ENCODE measurements around the gene GLRX2. TPM values are rescaled to one million over a fixed set of nuclear protein-coding genes. Genes with fewer than 3 reads are reported as not detected.
"Not testable (repeated sequence)": the region's sequence is repeated elsewhere in the genome, so short reads cannot be mapped to it uniquely, and the experiment has no call there.

GLRX2 gene
- total and polyA plus RNA-seq, 2 of the 8 experiments (the other 6 are each of a cell fraction or from before 2014, with no cell fraction given), result 4.8 to 13.5 TPM

DNA sequence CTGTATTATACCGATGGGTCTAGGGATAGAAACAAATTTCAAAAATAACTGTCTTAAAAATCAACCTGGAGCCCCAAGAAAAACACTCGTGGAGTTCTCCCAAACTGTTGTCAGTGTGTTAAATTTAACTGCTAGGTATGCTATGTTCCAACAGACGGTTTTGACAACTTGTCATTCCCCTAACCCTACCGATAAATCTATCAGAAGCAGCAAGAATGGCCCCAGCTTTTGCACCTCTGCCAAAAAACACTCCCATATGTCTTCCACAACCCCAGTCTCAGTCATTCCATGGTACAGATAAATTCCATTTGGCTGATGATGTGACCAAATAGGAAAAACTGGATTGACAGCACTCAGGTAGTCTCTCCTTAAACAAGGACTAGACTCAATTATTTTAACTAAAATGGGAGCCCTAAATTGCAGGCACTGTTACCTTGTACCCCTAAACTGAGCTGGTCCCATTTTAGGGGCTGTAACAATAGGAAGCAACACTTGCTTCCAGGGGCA, 51.0 kb downstream of the GLRX2 start (continued):
- TF ChIP-seq NRF1 (IDR thresholded peaks at IDR 0.05; ENCODE audit: low read depth, low read length), result no peak
- no peak for TF ChIP-seq CTBP2 (IDR thresholded peaks at IDR 0.05; ENCODE audit: borderline replicate concordance, insufficient read depth, insufficient read length, low read length)
- TF ChIP-seq RXRA (IDR thresholded peaks at IDR 0.05; ENCODE audit: insufficient read depth, low read depth, low read length), result no peak
- TF ChIP-seq YY1 (IDR thresholded peaks at IDR 0.05; ENCODE audit: low read depth, low read length), result no peak
- no peak for TF ChIP-seq GTF2F1 (IDR thresholded peaks at IDR 0.05; ENCODE audit: borderline replicate concordance, low read depth, low read length)

GRCh38 chr1:193048913-193049312, 56.3 kb downstream of the GLRX2 start:
- FAIRE-seq; H3K23ac ChIP-seq (ENCODE audit: insufficient read length); H3K4me2 ChIP-seq (ENCODE audit: insufficient read depth in 1 of 2, low read depth in 2 of 2, low read length in 2 of 2); H3K18ac ChIP-seq (ENCODE audit: extremely low read depth, low read length); H3K27ac ChIP-seq (ENCODE audit: low read depth, low read length); H2BK20ac ChIP-seq (ENCODE audit: low read length); H2BK5ac ChIP-seq (ENCODE audit: low read depth, low read length); H3K56ac ChIP-seq (replicated peaks; ENCODE audit: insufficient read length, low read depth, low read length); H3K9me3 ChIP-seq (ENCODE audit: insufficient read depth in 2 of 2, low read depth in 1 of 2, low read length in 1 of 2); H2AFZ ChIP-seq (ENCODE audit: low read length); H4K5ac ChIP-seq (ENCODE audit: insufficient read length, low read depth, low read length); H3K9ac ChIP-seq (replicated peaks in 1 of 4; ENCODE audit: extremely low read depth in 1 of 4, low read depth in 3 of 4, low read length in 3 of 4); H3K4me1 ChIP-seq (replicated peaks in 1 of 4; ENCODE audit: control insufficient read depth in 3 of 4, insufficient read depth in 4 of 4, low read length in 3 of 4); H4K8ac ChIP-seq (ENCODE audit: extremely low read depth, insufficient read depth, low read length); H4K91ac ChIP-seq (replicated peaks; ENCODE audit: insufficient read length, low read length); H3K27me3 ChIP-seq (replicated peaks in 1 of 4; ENCODE audit: control insufficient read depth in 3 of 4, extremely low read depth in 1 of 4, insufficient read depth in 3 of 4, low read length in 3 of 4); H2BK15ac ChIP-seq (ENCODE audit: low read length); H3K79me1 ChIP-seq (ENCODE audit: low read depth, low read length); H2BK12ac ChIP-seq (ENCODE audit: low read depth, low read length); H3K4ac ChIP-seq (replicated peaks; ENCODE audit: insufficient read length, low read depth, low read length); H2BK120ac ChIP-seq (replicated peaks; ENCODE audit: low read depth, low read length); H3K14ac ChIP-seq (ENCODE audit: insufficient read length); DNase-seq (ENCODE audit: low read depth in 1 of 2, low spot score in 2 of 2); H3K23me2 ChIP-seq (ENCODE audit: low read depth, low read length); H4K20me1 ChIP-seq (replicated peaks in 1 of 2; ENCODE audit: control insufficient read depth in 1 of 2, insufficient read depth in 2 of 2, low read length in 2 of 2); H3K4me3 ChIP-seq (ENCODE audit: extremely low read depth in 1 of 4, insufficient read depth in 2 of 4, low read depth in 3 of 4, low read length in 4 of 4); H2AK5ac ChIP-seq (ENCODE audit: low read depth, low read length): not testable (repeated sequence)
- Histone ChIP-seq H3K79me2 (ENCODE audit: control insufficient read depth in 1 of 2, insufficient read depth in 2 of 2, low read length in 2 of 2) (peaks cover 0 to 22% of the 10 kb centered on the region in 2 experiments; a peak in 2 of 4 replicates), H3K36me3 (ENCODE audit: control insufficient read depth in 2 of 4, insufficient read depth in 4 of 4, low read length in 3 of 4) (peaks cover 0 to 40% (median 8%) of the 10 kb centered on the region in 4 experiments; a peak in 6 of 8 replicates)
- ChIA-PET POLR2A (ENCODE audit: partially characterized antibody) (interaction anchor here (1.6 kb wide), 1 partner anchor 10 kb away, joined by 6 read pairs; the partner anchor contains the start of genes RO60 and UCHL5), CTCF (ENCODE audit: partially characterized antibody) (interaction anchor here (0.8 to 1.3 kb wide), 5 partner anchors 10 to 433 kb away, joined by 3 read pairs; partner anchors contain the start of genes RO60 and UCHL5)
- 92% methylated on average over 5 of the region's 5 CpGs; no CpG with 5 or more reads in 1 of the 2 experiments for WGBS, 2 experiments (ENCODE audit: extremely low coverage in 1 of 2, insufficient coverage in 1 of 2, insufficient read length in 1 of 2, insufficient replicate concordance in 2 of 2, low coverage in 1 of 2, low lambda C conversion rate in 2 of 2, missing lambda C conversion rate in 1 of 2)
